HG03095 (cell line): ENCODE data around the gene TBC1D8.

Experiments used
- ATAC-seq: cut with Tn5 transposase; IDR thresholded peaks from one replicate; pipeline ENCODE4 v1.9.1; 2021; ENCODE audit warnings: moderate library complexity; ENCODE audit not compliant: unreplicated experiment

TBC1D8 gene

DNA sequence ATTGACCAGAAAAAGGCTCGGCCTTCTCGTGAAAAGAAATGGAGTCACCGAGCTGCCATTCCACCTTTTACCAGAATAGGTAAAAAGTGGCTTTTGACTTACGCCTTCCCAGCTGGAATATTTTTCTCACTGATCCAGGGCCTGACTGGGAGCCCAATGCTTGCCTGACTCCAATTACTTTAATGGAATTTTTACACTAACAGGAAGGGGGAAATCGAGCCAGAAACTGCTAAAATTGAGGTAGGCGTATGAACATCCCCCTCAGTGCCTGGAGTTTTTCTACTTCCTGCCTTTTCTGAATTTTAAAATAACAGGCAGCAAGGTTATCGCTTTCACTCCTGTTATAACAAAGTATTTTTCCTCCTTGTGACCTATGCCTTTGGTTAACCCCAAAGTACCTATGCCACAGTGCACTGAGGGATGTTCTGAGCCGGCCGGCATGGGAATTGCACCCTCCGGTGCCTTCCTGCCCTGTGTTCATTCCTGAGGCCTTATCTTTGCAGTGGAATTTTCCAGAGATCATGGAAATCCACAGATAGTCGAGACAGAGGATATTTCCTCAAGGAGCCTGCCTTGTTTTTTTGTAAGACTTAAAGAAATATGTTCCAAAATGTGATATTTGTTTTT lies 167.4 kb downstream of the TBC1D8 start:
- ATAC-seq = no peak

DNA sequence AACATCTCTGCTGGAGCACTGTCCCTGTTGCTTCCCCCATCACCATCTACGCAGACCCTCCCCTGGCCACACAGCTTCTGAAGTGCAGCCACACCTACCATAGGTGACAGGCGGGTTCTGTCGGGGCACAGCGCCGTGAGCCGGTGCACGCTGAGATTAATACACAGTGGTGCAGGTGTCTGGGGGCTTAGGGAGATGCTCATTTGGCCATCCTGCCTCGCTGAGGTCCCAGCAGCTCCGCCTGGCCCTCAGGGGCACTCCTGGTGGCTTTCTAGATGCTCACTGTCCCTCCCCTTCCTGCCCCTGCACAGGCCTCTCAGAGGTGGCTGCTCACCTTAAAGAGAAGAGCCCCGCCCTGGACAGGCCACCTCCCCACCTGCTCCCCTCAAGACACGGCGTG lies 168.0 kb downstream of the TBC1D8 start:
- ATAC-seq = no peak

DNA sequence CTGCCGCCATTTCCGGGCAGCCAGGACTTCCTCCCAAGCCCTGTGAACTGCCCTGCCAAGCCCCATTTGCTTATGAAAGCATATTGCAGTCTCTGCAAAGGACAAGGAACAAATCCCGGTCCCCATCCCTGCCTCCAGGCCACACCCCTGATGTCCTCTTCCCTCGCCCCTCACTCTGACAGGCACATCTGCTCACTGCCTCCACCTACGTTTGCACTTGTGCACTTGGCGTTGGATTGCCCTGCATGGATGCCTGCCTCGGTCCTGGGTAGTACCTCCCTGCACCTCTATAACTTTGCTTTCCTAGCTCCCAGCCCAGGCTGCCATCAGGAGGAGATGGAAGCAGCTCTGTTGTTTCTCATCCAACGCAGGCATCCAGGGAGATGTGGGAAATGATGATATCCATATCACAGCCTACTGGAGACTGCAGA lies 168.7 kb downstream of the TBC1D8 start:
- ATAC-seq = no peak

- no peak for ATAC-seq
Measured at GRCh38 chr2:100981011-100981410, 170.2 kb downstream of the TBC1D8 start.

- ATAC-seq = no peak
Measured at GRCh38 chr2:100980046-100980445, 171.1 kb downstream of the TBC1D8 start.

GRCh38 chr2:100978582-100979191 lies 172.5 kb downstream of the TBC1D8 start:
- no peak for ATAC-seq

DNA sequence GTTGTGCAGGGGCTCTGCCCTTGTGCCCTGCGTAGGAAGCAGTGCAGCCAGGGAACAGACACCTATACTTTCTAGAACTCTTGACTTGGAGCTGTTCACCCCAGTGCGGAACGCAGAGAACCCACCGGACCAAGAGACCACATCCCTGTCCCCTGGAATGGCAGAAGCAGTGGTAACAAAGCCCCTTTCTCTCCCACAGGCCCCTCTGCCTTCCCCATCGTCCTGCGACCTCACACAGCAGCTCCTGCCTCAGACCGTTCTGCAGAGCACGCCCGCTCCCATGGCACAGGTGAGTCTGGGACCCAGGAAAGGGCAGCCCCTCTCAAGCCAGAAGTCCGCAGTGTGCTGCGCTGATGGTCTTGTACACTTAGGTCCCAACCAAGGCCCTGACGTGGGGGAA lies 173.7 kb downstream of the TBC1D8 start:
- ATAC-seq = no peak

DNA sequence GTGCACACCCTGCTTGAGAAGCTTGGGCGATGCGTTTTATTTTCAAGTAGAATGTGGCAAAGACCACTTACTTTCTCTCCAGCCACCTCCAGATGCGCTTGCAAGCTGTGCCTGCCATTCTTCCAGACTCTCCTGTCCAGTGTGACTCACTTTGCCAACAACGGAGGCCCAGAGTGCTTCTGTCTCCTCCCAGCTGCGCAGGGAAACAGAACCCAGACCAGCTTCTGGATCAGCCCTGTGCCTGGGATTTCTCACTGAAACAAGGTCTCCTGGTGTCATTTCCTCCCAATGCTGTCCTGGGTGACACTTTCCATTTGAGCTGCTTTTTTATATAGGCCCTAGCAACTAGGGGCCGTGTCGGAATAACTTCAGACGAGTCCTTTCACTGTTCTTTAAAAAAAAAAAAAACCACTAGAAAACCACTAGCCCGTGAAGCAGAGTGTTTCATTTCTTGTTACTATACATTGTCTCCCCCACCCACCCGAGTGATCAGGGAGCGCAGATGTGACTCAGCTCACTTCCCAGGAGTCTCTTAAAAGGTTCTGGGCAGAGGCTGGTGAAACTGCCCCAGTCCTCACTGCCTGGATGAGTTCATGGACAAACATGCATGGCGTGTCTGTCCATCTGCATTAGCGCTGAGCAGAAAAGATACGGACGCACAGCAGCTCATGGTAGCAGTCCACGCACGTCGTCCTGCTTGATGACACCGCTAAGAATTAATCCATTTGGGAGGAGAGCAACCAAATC lies 174.4 kb downstream of the TBC1D8 start:
- peak; percentile 89 for ATAC-seq

GRCh38 chr2:100976061-100976460 lies 175.1 kb downstream of the TBC1D8 start:
- ATAC-seq = no peak

- ATAC-seq = no peak
Measured at GRCh38 chr2:100975521-100975785, 175.7 kb downstream of the TBC1D8 start.

GRCh38 chr2:100974712-100975520 lies 176.3 kb downstream of the TBC1D8 start:
- ATAC-seq = no peak

DNA sequence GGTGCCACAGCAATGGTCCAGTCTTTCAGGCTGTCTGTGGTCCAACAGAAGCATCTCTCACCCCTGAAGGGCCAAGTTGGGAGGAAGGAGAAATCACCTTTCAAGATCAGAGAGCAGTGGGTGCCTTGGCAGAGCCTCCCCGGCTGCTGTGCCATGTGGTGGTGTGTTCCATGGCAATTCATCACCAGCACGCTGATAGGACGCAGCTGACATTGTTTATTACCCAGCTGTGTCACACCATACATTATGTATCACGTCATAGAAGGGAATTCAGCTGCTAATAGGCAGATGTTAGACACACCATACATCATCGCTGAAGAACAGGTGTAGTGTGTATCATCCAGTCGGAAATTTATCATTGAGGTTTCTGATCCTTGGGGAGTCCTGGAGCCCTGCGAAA lies 178.7 kb downstream of the TBC1D8 start:
- ATAC-seq = no peak

DNA sequence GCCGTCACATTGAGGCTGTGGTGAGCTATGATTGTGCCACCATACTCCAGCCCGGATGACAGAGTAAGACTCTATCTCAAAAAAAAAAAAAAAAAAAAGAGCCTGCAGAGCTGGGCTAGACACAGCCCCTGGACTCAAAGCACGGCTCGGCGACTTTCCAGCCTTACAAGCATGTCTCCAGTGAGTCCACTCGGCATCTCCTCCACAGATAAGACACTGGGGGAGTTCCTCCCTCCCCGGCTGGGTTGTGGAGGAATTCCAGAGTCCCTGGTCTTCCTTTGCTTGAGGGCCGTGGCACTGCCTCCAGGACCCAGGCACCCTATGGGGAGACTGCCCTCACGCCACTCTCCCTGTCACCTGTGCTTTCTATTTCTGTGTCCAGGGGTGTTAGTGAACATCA lies 180.0 kb downstream of the TBC1D8 start:
- ATAC-seq = no peak

DNA sequence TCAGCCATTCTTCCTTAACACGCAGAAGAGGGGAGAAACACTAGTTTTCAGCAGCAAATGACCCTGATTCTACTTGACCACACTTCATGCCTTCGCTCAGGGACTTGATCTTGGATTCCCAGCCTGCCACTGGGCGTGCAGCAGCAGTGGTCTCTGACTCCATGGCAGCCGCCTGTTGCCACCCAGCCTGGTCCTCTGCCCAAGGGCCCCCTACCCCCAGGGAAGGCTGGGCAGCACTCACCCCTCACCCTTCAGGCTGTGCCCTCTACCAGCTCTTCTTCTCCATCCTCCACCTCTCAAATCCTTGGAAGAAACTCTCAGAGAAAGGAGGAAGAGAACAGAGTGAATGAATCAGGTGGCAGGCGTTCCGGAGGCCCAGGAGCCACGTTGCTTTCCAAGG lies 181.2 kb downstream of the TBC1D8 start:
- ATAC-seq = no peak

DNA sequence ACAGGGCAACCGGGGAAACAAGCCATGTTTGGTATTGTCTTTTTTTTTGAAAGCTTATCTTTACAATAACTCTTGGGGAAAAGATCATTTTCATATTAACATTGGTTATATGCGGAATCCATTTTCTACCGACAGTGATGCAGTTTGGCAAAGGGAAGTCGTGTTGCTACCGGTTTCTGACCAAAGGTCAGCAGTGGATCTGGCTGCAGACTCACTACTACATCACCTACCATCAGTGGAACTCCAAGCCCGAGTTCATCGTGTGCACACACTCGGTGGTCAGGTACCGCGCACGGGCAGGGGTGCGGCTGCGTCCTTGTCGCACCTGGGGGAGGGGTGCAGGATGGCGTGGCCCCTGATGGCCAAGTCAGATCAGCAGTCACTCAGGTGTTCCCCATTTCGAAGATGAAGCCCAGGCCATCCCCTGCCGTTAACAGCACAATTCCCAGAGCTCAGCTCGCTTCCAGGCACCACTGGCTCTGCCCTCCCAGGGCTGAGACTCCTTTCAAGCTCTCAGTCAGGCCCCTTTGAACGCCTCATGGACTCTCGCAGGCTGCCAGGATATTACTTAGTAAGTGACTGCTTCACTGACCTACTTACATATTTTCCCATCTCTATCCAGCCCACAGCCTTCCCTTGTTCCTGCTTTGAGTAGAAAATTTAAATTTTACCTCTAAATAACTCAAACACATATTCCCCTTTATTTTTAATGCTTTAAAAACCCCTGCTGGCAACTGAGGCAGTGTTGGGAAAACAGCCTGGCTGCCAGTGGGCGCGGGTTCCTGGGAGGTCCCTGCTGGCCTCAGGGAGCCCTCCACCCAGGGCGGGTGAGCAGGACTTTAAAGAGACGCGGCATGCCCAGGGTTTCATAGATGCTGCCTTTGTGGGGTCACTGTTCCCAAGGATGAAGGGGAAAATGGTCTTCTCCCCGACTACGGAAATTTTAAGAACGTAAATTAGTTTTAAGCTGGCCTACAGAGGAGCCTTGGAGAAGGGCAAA lies 182.7 kb downstream of the TBC1D8 start:
- no peak for ATAC-seq

DNA sequence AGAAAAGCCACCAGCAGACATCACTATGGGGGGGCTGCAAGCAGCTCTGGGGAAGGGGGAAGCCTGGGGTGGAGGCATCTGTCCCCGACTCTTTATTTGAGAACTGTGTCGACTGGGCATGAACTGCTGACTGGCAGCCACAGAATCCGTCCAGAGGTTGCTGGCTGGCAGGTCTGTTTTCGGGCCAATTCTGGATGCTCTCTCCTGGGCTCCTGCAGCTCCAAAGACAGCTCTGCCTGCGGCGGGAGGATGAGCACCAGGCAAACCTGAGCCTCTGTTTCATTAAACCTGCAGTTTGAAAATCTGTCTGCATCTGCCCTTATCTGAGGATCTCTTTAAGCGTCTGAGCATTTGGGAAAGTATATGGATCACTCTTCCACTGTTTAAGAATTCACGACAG lies 183.5 kb downstream of the TBC1D8 start:
- no peak for ATAC-seq

- no peak for ATAC-seq
Measured at GRCh38 chr2:100965596-100965995, 185.6 kb downstream of the TBC1D8 start.

DNA sequence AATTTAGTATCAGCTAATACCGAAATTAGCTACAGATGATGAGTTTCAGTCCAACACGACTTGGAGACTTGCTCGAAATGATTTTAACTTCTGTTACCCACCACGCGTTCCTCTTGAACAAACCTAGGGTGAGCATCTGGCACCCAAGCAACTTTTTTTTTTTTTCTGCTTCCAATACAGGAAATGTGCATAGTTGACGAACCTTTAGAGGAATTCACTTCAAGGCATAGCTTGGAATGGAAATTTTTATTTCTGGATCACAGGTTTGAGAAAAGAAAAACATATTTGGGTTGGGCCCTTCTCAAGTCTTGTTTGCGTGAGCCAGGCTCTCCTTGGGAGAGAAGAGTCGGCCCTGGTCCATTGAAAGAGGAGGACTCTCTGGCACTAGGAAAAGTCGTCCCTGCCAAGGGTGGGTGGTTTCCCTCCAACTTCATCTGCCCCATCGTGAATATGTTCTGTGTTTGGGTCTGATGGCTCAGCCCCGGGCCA lies 186.5 kb downstream of the TBC1D8 start:
- no peak for ATAC-seq

GRCh38 chr2:100964222-100964621 lies 187.0 kb downstream of the TBC1D8 start:
- no peak for ATAC-seq

DNA sequence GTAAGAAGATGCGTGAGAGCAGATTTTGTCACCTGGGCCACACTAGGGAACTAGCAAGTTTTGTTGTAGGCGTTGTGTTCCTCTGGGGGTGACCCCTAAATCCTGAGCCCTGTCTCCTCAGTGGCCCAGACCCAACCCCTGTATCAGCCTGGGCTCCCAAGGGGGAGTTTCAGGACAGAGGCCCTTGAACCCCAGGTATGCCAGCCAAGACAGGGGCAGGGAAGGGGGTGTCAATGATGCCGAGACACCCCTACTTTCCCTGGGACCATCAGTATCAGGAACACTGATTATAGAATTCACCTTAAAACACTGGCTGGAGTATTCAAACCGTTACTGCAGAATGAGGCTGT lies 188.2 kb downstream of the TBC1D8 start:
- no peak for ATAC-seq
